Activated CD4-positive, alpha-beta memory T cell treated with anti-CD3 and anti-CD28 coated beads for 36 hours (primary cell): ENCODE data around the gene KCNT1. TPM values are rescaled to one million over a fixed set of nuclear protein-coding genes. Genes with fewer than 3 reads are reported as not detected.

Source experiments
- CTCF ChIA-PET: fragments of 350-600 bp; sonication (Branson Sonifier 250); formaldehyde crosslinking; loops from one replicate; lab custom pipeline; 2021; ENCODE audit warnings: antibody characterized with exemption, inconsistent platforms; lab: Charles Lee
- POLR2A ChIA-PET: fragments of 350-600 bp; sonication (Branson Sonifier 250); formaldehyde crosslinking; loops from one replicate; lab custom pipeline; 2021; ENCODE audit warnings: antibody characterized with exemption; lab: Charles Lee
- DNase-seq: peaks from one replicate; pipeline ENCODE4 v3.0.0-alpha.2; 2020
- H3K27ac Mint-ChIP-seq: one replicate; pipeline ENCODE4 v1.8.0; 2021; ENCODE audit warnings: mixed read lengths
- H3K27me3 Mint-ChIP-seq: one replicate; pipeline ENCODE4 v1.8.0; 2021; ENCODE audit warnings: mixed read lengths
- H3K36me3 Mint-ChIP-seq: one replicate; pipeline ENCODE4 v1.8.0; 2021; ENCODE audit warnings: mixed read lengths
- H3K4me1 Mint-ChIP-seq: one replicate; pipeline ENCODE4 v1.8.0; 2021; ENCODE audit warnings: low read depth, mixed read lengths
- H3K4me3 Mint-ChIP-seq: one replicate; pipeline ENCODE4 v1.8.0; 2021; ENCODE audit warnings: mild to moderate bottlenecking, mixed read lengths
- H3K9me3 Mint-ChIP-seq: one replicate; pipeline ENCODE4 v1.8.0; 2021; ENCODE audit warnings: mixed read lengths
- intact Hi-C: fragments of 100-400 bp; cut with micrococcal nuclease; formaldehyde crosslinking; loops from one replicate; pipeline ENCODE4 v1.15.1; 2023
- total RNA-seq, 2 experiments: library from RNA; stranded (reverse); gene quantifications; one replicate each; pipeline ENCODE4 v1.2.3, GENCODE V29; 2021

Gene KCNT1
- total RNA-seq, 2 experiments from 2014 or later: not detected

DNA sequence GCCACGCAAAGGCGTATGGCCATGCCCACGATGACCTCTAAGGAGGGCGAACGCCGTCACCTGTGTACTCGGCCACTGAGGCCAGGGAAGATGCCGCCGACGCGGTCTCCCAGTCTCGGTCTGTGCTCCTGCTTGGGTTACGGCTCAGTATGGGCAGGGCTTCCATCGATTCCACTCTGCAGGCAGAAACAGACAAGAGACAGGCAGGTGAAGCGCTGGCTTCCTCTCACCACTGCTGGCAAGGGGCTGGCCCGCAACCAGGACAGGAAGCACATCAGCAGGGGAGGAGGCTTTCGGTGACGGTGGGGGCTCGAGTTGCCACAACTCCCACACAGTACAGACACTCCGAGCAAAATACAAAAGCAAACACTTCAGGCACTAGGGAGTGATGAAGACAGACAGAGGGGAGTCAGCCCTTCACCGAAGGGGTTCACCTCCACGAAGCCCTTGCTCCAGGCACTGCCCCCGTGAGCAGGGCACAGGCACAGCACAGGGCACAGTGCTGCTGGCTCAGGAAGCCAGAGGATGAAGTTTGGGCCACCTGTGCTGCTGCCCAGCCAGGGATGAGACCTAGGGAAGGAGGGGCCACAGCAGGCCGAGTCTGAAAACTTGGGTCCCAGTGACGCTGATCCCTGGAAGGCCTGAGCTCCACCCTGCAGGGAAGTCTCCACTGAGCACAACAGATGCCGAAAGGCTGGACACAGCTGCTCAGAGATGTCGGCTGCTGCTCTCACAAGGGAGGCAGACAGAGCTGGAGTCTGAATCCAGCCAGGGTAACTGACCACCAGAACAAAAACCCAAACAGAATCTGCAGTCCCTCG, 114.1 kb downstream of the KCNT1 start:
- peak; percentile 32 for DNase-seq
- Mint-ChIP-seq H3K4me3 (no peak overlapping the region), H3K36me3 (peaks cover 60% of the 10 kb centered on the region), H3K9me3 (no peaks in the 10 kb centered on the region), H3K27me3 (no peaks in the 10 kb centered on the region), H3K27ac (no peak overlapping the region), H3K4me1 (no peaks in the 10 kb centered on the region)
- CTCF ChIA-PET: no interaction called here
- intact Hi-C loops: no loop called here
- POLR2A ChIA-PET: no interaction called here

- no peaks in the 10 kb centered on the region for H3K9me3 Mint-ChIP-seq
- H3K4me1 Mint-ChIP-seq: no peaks in the 10 kb centered on the region
- ChIA-PET POLR2A (no interaction called here), CTCF (no interaction called here)
- H3K4me3 Mint-ChIP-seq: no peak overlapping the region
- intact Hi-C loops: no loop called here
- no peak overlapping the region for H3K27ac Mint-ChIP-seq
- H3K27me3 Mint-ChIP-seq: no peaks in the 10 kb centered on the region
- DNase-seq: no peak
- H3K36me3 Mint-ChIP-seq: peaks cover 59% of the 10 kb centered on the region
Observed at GRCh38 chr9:135816651-135816970, 114.6 kb downstream of the KCNT1 start.

- ChIA-PET CTCF (no interaction called here), POLR2A (no interaction called here)
- intact Hi-C loops: no loop called here
- H3K9me3 Mint-ChIP-seq: no peaks in the 10 kb centered on the region
- H3K27me3 Mint-ChIP-seq: no peaks in the 10 kb centered on the region
- no peak overlapping the region for H3K4me3 Mint-ChIP-seq
- no peak for DNase-seq
- H3K36me3 Mint-ChIP-seq: peaks cover 64% of the 10 kb centered on the region
- H3K4me1 Mint-ChIP-seq: no peaks in the 10 kb centered on the region
- H3K27ac Mint-ChIP-seq: no peak overlapping the region
Observed at GRCh38 chr9:135817951-135818717, 116.1 kb downstream of the KCNT1 start.

DNA sequence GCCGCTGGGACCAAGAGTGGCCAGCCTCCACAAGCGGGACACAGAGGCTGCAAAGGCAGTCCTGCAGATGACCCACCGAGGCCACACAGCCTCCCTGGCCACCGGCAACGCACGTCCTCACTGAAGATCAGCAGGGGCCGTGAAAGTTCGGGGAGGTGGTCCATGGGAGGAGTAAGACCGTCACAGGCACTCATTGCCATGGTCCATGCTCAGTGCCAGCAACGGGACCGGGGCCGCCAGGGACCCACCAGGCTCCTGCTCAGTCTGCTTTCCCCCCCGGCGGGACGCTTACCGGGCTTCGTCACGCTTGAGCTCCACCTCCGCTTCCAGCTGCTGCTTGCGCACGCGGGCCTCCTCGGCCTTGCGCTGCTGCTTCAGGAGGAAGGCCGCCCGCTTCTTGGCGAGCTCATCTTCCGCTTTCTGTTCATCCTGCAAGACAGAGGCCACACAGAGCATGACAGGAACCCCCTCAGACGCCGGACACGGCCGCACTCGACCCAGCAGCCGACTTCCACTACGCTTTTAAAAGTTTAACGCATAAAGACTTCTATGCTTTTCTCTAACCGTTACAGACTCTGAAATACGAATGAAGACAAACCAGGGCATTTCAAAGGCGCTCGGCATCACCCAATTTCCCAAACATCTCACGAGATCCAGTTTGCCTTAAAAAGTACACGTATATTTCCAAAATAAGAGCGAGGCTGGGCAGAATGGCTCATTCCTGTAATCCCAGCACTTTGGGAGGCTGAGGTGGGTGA, 116.9 kb downstream of the KCNT1 start:
- CTCF ChIA-PET: no interaction called here
- Mint-ChIP-seq H3K27me3 (no peaks in the 10 kb centered on the region), H3K36me3 (peaks cover 71% of the 10 kb centered on the region), H3K27ac (no peak overlapping the region), H3K9me3 (no peaks in the 10 kb centered on the region), H3K4me1 (no peaks in the 10 kb centered on the region), H3K4me3 (no peak overlapping the region)
- POLR2A ChIA-PET: no interaction called here
- intact Hi-C loops: no loop called here
- no peak for DNase-seq

- intact Hi-C loops: no loop called here
Observed at GRCh38 chr9:135819905-135820304, 117.9 kb downstream of the KCNT1 start.

GRCh38 chr9:135820661-135821060, 118.7 kb downstream of the KCNT1 start:
- H3K36me3 Mint-ChIP-seq: peaks cover 67% of the 10 kb centered on the region
- no peaks in the 10 kb centered on the region for H3K27me3 Mint-ChIP-seq
- no peaks in the 10 kb centered on the region for H3K9me3 Mint-ChIP-seq
- no peak overlapping the region for H3K4me3 Mint-ChIP-seq
- intact Hi-C loops: no loop called here
- no peak for DNase-seq
- ChIA-PET POLR2A (no interaction called here), CTCF (no interaction called here)
- no peak overlapping the region for H3K27ac Mint-ChIP-seq
- H3K4me1 Mint-ChIP-seq: peaks cover 5% of the 10 kb centered on the region

More at GRCh38 chr9:135819905-135820304, 117.9 kb downstream of the KCNT1 start:
- Mint-ChIP-seq H3K27ac (no peak overlapping the region), H3K4me1 (peaks cover under 1% of the 10 kb centered on the region), H3K27me3 (no peaks in the 10 kb centered on the region), H3K9me3 (no peaks in the 10 kb centered on the region), H3K4me3 (no peak overlapping the region), H3K36me3 (peaks cover 65% of the 10 kb centered on the region)
- ChIA-PET CTCF (no interaction called here), POLR2A (no interaction called here)
- DNase-seq: no peak

GRCh38 chr9:135821116-135821515, 119.1 kb downstream of the KCNT1 start:
- POLR2A ChIA-PET: no interaction called here
- Mint-ChIP-seq H3K4me1 (peaks cover 5% of the 10 kb centered on the region), H3K27me3 (no peaks in the 10 kb centered on the region), H3K4me3 (no peak overlapping the region), H3K27ac (no peak overlapping the region), H3K36me3 (peaks cover 63% of the 10 kb centered on the region), H3K9me3 (no peaks in the 10 kb centered on the region)
- DNase-seq: no peak
- CTCF ChIA-PET: no interaction called here
- intact Hi-C loops: no loop called here

DNA sequence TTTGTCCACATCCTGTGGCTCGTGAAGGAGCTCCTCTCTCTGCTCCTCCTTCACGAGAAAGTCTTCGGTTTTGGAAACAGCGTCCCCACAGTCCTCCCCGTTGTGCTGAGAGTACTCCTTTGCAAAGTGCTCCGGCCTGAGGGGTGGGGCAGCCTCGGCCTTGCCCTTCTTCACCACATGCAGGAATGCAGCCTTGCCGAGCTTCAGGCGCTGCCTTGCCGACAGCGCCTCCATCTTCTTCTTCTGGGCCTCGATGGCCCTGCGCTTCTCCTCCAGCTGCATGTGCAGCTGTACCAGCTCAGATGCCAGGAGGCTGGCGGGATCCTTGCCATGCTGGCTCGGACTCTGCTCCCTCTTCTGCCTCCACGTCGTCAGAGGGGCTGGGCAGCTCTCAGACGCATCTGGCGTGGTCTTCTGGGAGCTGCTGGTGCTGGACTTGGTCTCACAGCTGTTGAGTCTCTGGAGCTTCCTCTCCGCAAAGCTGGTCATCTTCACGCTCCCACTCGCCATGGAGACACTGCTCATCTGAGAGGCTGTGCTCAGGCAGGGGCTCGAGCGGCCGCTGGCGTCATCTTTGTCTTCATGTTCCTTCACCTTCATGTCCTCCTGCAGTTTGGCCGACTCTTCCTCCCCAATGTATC, 119.9 kb downstream of the KCNT1 start:
- Mint-ChIP-seq H3K4me3 (no peak overlapping the region), H3K27me3 (no peaks in the 10 kb centered on the region), H3K4me1 (peaks cover 5% of the 10 kb centered on the region), H3K27ac (no peak overlapping the region), H3K36me3 (peaks cover 63% of the 10 kb centered on the region), H3K9me3 (no peaks in the 10 kb centered on the region)
- CTCF ChIA-PET: interaction anchor here (0.5 to 0.6 kb wide), 2 partner anchors 46 to 112 kb away, joined by 3 read pairs; no protein-coding TSS in a partner anchor
- POLR2A ChIA-PET: no interaction called here
- DNase-seq: no peak
- intact Hi-C loops: no loop called here

GRCh38 chr9:135822374-135822755, 120.4 kb downstream of the KCNT1 start:
- Mint-ChIP-seq H3K4me3 (no peak overlapping the region), H3K27ac (no peak overlapping the region), H3K4me1 (peaks cover 5% of the 10 kb centered on the region), H3K9me3 (no peaks in the 10 kb centered on the region), H3K36me3 (peaks cover 61% of the 10 kb centered on the region), H3K27me3 (no peaks in the 10 kb centered on the region)
- ChIA-PET POLR2A (no interaction called here), CTCF (interaction anchor here (0.6 kb wide), 1 partner anchor 111 kb away, joined by 3 read pairs; no protein-coding TSS in a partner anchor)
- DNase-seq: no peak
- intact Hi-C loops: no loop called here

GRCh38 chr9:135823036-135823435, 121.1 kb downstream of the KCNT1 start:
- peaks cover 6% of the 10 kb centered on the region for H3K4me1 Mint-ChIP-seq
- no peaks in the 10 kb centered on the region for H3K27me3 Mint-ChIP-seq
- H3K9me3 Mint-ChIP-seq: no peaks in the 10 kb centered on the region
- ChIA-PET POLR2A (no interaction called here), CTCF (no interaction called here)
- peaks cover 64% of the 10 kb centered on the region for H3K36me3 Mint-ChIP-seq
- no peak overlapping the region for H3K4me3 Mint-ChIP-seq
- intact Hi-C loops: no loop called here
- DNase-seq: no peak
- no peak overlapping the region for H3K27ac Mint-ChIP-seq

DNA sequence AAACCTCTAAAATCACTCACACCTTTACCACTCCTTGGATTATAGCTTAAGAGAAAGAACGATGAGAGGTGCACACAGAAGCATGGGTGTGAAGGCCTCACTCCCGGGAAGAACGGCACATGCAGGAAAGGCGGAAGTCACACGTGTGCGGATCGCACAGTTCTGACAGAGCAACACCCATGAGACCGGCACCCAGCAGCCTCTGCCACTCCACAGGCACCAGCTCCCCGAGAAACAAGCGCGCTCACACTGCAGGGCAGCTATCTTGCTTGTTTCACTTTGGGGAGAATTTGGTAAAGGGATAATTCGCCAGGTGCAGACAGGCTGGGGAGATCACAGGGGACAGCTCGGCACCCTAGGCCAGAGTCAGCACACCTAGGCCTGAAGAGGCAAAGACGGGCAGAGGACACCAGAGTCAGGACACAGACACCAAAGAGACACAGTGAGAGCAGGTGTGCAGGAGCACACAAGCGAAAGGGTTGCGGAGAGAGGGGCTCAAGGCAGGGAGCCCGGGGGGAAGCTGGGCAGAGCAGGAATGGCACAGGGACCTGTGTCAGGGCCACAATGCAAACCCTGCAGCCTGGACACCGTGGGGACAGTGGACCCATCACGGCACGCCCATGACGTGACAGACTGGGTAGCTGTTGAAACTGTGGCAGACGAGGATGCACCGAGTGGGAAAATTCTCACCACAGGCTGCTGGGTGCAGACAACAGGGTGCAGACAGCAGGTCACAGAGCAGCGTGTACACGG, 123.6 kb downstream of the KCNT1 start:
- no peaks in the 10 kb centered on the region for H3K27me3 Mint-ChIP-seq
- H3K36me3 Mint-ChIP-seq: peaks cover 68% of the 10 kb centered on the region
- ChIA-PET POLR2A (no interaction called here), CTCF (no interaction called here)
- peaks cover 12% of the 10 kb centered on the region for H3K9me3 Mint-ChIP-seq
- peaks cover 14% of the 10 kb centered on the region for H3K4me1 Mint-ChIP-seq
- no peak overlapping the region for H3K4me3 Mint-ChIP-seq
- intact Hi-C loops: no loop called here
- no peak for DNase-seq
- H3K27ac Mint-ChIP-seq: no peak overlapping the region
